Transverse colon (tissue), 4 donors: ENCODE measurements around the gene HSCB.

Experiments used
- EP300 ChIP-seq: sonication (generic); formaldehyde crosslinking; IDR thresholded peaks from one replicate; pipeline ENCODE4 v1.6.1; 2017; ENCODE audit warnings: antibody characterized with exemption, low read depth
- POLR2A ChIP-seq: fragments of 450-650 bp; IDR thresholded peaks from one replicate; pipeline ENCODE4 v1.6.1; 2016; ENCODE audit warnings: antibody characterized with exemption, mild to moderate bottlenecking, moderate library complexity
- POLR2AphosphoS5 ChIP-seq, 3 donors: sonication (generic); formaldehyde crosslinking; IDR thresholded peaks; one replicate each; pipeline ENCODE4 v1.6.1; 2016; ENCODE audit warnings: antibody characterized with exemption in 3 of 3
- TF ChIP-seq, protein P1 (sequence below), 5 experiments: fragments of 200-600 bp in 3 of 5; fragments of 450-650 bp in 2 of 5; sonication (generic) in 3 of 5; IDR thresholded peaks; 1 replicate in 2 of 5; 2 replicates in 3 of 5; pipeline ENCODE4 v1.5.1; 2016 to 2017; ENCODE audit warnings: antibody characterized with exemption in 5 of 5, inconsistent platforms in 3 of 5, mild to moderate bottlenecking in 2 of 5, moderate library complexity in 1 of 5

- TF ChIP-seq, protein P1, sequence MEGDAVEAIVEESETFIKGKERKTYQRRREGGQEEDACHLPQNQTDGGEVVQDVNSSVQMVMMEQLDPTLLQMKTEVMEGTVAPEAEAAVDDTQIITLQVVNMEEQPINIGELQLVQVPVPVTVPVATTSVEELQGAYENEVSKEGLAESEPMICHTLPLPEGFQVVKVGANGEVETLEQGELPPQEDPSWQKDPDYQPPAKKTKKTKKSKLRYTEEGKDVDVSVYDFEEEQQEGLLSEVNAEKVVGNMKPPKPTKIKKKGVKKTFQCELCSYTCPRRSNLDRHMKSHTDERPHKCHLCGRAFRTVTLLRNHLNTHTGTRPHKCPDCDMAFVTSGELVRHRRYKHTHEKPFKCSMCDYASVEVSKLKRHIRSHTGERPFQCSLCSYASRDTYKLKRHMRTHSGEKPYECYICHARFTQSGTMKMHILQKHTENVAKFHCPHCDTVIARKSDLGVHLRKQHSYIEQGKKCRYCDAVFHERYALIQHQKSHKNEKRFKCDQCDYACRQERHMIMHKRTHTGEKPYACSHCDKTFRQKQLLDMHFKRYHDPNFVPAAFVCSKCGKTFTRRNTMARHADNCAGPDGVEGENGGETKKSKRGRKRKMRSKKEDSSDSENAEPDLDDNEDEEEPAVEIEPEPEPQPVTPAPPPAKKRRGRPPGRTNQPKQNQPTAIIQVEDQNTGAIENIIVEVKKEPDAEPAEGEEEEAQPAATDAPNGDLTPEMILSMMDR (IDR thresholded peaks at IDR 0.05), result no peak
- TF ChIP-seq POLR2AphosphoS5 (IDR thresholded peaks at IDR 0.05) (peak in 1 of 3 donors; percentile 26), POLR2A (peak; percentile 14), EP300 (no peak)
Observed at GRCh38 chr22:28801845-28802594, 60.2 kb downstream of the HSCB start.
